MCF 10A (cell line): Measurements from ENCODE around the gene ADAMTSL1. TPM values are rescaled to one million over a fixed set of nuclear protein-coding genes. Genes with fewer than 3 reads are reported as not detected.

Source experiments
- BruUV-seq: library from RNA; stranded (reverse); fragments of 400-500 nt; replicated peaks from 2 replicates; lab custom pipeline; 2021; lab: Mats Ljungman, UMichigan
- CTCF ChIA-PET: fragments of 300-600 bp; sonication (Branson Sonifier 250); formaldehyde crosslinking; extraction: SDS; loops from one replicate; lab custom pipeline; 2021; ENCODE audit warnings: antibody characterized with exemption, inconsistent platforms; lab: Yijun Ruan, JAX
- POLR2A ChIA-PET: fragments of 300-600, 350-650 bp; sonication (Branson Sonifier 250); formaldehyde crosslinking; extraction: SDS; loops from one replicate; lab custom pipeline; 2020; ENCODE audit warnings: antibody characterized with exemption, inconsistent platforms; lab: Yijun Ruan, JAX
- DNase-seq: peaks from one replicate; pipeline ENCODE4 v3.0.0-alpha.2; 2018; ENCODE audit not compliant: unreplicated experiment
- H3K27ac Mint-ChIP-seq: one replicate; pipeline ENCODE4 v1.8.0; 2022; ENCODE audit warnings: mild to moderate bottlenecking, low read depth, mixed read lengths; ENCODE audit not compliant: unreplicated experiment
- H3K27me3 Mint-ChIP-seq: one replicate; pipeline ENCODE4 v1.8.0; 2022; ENCODE audit warnings: mixed read lengths; ENCODE audit not compliant: insufficient read depth, unreplicated experiment
- H3K36me3 Mint-ChIP-seq: one replicate; pipeline ENCODE4 v1.8.0; 2022; ENCODE audit warnings: mild to moderate bottlenecking, moderate library complexity, mixed read lengths; ENCODE audit not compliant: insufficient read depth, unreplicated experiment
- H3K4me1 Mint-ChIP-seq: one replicate; pipeline ENCODE4 v1.8.0; 2022; ENCODE audit warnings: mixed read lengths; ENCODE audit not compliant: insufficient read depth, unreplicated experiment
- H3K4me3 Mint-ChIP-seq: one replicate; pipeline ENCODE4 v1.8.0; 2022; ENCODE audit warnings: mild to moderate bottlenecking, moderate library complexity, mixed read lengths; ENCODE audit not compliant: unreplicated experiment
- H3K9me3 Mint-ChIP-seq: one replicate; pipeline ENCODE4 v1.8.0; 2022; ENCODE audit warnings: mixed read lengths; ENCODE audit not compliant: unreplicated experiment
- intact Hi-C: fragments of 100-400 bp; cut with micrococcal nuclease; formaldehyde crosslinking; loops from 2 replicates; pipeline ENCODE4 v1.14.1; 2022
- total RNA-seq: library from RNA; stranded (reverse); gene quantifications from 2 replicates; pipeline ENCODE4 v1.2.3, GENCODE V29; 2022
- TF ChIP-seq, protein P1 (sequence below): fragments of 200-600 bp; IDR thresholded peaks from one replicate; pipeline ENCODE4 v1.8.0; 2022; ENCODE audit warnings: antibody characterized with exemption, mild to moderate bottlenecking; ENCODE audit not compliant: unreplicated experiment

Gene ADAMTSL1
- total RNA-seq, 1 experiment from 2014 or later = not detected

DNA sequence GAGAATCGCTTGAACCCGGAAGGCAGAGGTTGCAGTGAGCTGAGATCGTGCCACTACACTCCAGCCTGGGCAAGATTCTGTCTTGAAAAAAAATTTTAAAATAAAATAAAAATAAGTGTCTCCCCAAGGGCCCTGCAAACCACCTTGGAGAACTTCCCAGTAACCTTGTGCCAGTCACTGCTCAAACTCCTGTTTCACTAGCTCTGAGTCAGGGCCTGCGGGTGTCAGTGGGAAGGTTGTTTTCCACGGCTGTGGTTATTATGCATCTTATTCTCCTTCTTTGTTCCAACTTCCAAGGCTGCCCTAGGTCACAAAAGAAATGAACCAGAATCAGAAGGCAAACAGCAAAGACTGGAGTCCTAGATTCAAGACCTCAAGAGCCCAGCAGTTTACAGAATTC is 246.7 kb downstream of the ADAMTSL1 start:
- TF ChIP-seq, protein P1, sequence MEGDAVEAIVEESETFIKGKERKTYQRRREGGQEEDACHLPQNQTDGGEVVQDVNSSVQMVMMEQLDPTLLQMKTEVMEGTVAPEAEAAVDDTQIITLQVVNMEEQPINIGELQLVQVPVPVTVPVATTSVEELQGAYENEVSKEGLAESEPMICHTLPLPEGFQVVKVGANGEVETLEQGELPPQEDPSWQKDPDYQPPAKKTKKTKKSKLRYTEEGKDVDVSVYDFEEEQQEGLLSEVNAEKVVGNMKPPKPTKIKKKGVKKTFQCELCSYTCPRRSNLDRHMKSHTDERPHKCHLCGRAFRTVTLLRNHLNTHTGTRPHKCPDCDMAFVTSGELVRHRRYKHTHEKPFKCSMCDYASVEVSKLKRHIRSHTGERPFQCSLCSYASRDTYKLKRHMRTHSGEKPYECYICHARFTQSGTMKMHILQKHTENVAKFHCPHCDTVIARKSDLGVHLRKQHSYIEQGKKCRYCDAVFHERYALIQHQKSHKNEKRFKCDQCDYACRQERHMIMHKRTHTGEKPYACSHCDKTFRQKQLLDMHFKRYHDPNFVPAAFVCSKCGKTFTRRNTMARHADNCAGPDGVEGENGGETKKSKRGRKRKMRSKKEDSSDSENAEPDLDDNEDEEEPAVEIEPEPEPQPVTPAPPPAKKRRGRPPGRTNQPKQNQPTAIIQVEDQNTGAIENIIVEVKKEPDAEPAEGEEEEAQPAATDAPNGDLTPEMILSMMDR = no peak
- H3K27me3 Mint-ChIP-seq = no peaks in the 10 kb centered on the region
- H3K4me1 Mint-ChIP-seq = no peaks in the 10 kb centered on the region
- ChIA-PET POLR2A (interaction anchor here (1.3 kb wide), 1 partner anchor 14 kb away, joined by 4 read pairs; no protein-coding TSS in a partner anchor), CTCF (interaction anchor here (1.9 kb wide), 1 partner anchor 13 kb away, joined by 4 read pairs; no protein-coding TSS in a partner anchor)
- no peak overlapping the region for H3K4me3 Mint-ChIP-seq
- H3K36me3 Mint-ChIP-seq = no peaks in the 10 kb centered on the region
- DNase-seq = no peak
- no TSS peak for BruUV-seq
- no peaks in the 10 kb centered on the region for H3K9me3 Mint-ChIP-seq
- no peak overlapping the region for H3K27ac Mint-ChIP-seq
- intact Hi-C loops = no loop called here

DNA sequence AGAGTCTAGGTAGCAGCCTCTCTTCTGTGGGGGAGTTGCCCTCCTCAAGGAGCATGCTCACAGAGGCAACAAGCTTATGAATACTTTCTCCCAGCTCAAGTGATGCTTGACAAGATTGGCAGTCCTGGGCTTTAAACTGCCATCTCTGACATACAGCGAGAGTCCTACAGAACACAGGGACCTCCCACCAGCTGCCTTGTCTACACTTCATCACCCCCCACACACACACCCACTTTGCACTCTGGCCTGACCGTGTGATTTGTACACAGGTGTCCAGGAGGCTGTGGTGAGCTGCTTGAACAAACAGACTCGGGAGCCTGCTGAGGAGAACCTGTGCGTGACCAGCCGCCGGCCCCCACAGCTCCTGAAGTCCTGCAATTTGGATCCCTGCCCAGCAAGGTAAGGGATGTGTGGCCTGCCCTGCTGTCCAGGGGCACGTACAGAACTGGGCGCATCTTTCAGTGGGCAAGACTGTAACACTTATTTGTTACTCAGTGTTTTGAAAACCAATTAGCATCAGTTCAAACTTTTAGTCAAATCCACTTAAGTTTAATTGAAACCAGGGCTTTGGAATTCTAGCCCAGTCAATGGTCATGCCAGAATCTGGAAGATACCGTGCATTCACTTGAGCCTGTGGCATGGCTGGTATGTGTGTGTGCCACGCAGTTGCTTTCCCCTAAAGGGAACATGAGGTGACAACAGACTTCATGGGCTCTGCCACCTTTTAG is 247.5 kb downstream of the ADAMTSL1 start:
- no peaks in the 10 kb centered on the region for H3K9me3 Mint-ChIP-seq
- ChIA-PET POLR2A (interaction anchor here (0.6 to 0.7 kb wide), 2 partner anchors 30 to 362 kb away, joined by 3 read pairs; no protein-coding TSS in a partner anchor), CTCF (interaction anchor here (1.9 kb wide), 1 partner anchor 14 kb away, joined by 4 read pairs; no protein-coding TSS in a partner anchor)
- DNase-seq = no peak
- TF ChIP-seq, protein P1 = no peak
- H3K36me3 Mint-ChIP-seq = no peaks in the 10 kb centered on the region
- H3K4me3 Mint-ChIP-seq = no peak overlapping the region
- BruUV-seq = no TSS peak
- no peaks in the 10 kb centered on the region for H3K27me3 Mint-ChIP-seq
- intact Hi-C loops = no loop called here
- H3K27ac Mint-ChIP-seq = no peak overlapping the region
- H3K4me1 Mint-ChIP-seq = no peaks in the 10 kb centered on the region

DNA sequence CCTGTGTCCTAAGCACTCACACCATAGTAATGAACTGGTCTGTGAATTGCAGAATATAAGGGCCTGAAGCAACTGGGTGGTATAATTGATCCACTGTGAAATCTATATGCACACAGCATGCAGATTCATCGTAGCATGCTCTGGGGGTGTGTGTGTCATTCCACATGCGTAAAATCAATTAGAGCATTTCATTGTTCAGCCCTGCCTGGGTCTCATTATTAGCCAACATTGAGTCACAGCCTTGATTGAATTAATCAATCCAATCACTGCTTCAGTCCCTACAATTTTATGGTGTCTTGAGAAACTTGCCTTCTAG is 248.0 kb downstream of the ADAMTSL1 start:
- Mint-ChIP-seq H3K27ac (no peak overlapping the region), H3K4me3 (no peak overlapping the region), H3K27me3 (no peaks in the 10 kb centered on the region), H3K36me3 (no peaks in the 10 kb centered on the region), H3K9me3 (no peaks in the 10 kb centered on the region), H3K4me1 (no peaks in the 10 kb centered on the region)
- TF ChIP-seq, protein P1 = no peak
- intact Hi-C loops = no loop called here
- no peak for DNase-seq
- ChIA-PET CTCF (no interaction called here), POLR2A (no interaction called here)
- BruUV-seq = no TSS peak

DNA sequence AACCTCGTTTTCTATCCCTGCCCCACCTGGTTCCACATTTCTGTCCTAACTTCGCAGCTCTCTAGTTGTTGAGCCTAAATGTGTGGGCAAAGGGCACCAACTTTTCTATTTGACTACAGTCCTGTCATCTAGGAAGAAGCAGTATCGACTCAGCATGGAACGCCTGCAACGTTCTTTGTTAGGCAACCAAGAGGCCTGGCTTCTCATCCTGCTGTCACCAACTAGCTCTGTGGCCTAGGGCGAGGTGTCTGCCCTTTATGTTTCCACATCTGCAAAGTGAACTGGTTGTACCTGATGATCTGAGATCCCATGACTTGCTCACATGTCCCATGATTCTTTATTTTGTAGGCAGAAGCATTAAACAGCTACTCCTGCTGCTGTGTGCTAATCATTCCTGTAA is 248.9 kb downstream of the ADAMTSL1 start:
- Mint-ChIP-seq H3K9me3 (no peaks in the 10 kb centered on the region), H3K27me3 (no peaks in the 10 kb centered on the region), H3K4me1 (no peaks in the 10 kb centered on the region), H3K4me3 (no peak overlapping the region), H3K36me3 (no peaks in the 10 kb centered on the region), H3K27ac (no peak overlapping the region)
- BruUV-seq = no TSS peak
- ChIA-PET CTCF (no interaction called here), POLR2A (no interaction called here)
- TF ChIP-seq, protein P1 = no peak
- intact Hi-C loops = no loop called here
- no peak for DNase-seq
